Hepatocyte (in vitro differentiated cells): Measurements from ENCODE around the gene TMEM60. TPM values are rescaled to one million over a fixed set of nuclear protein-coding genes. Genes with fewer than 3 reads are reported as not detected.
A peak's percentile ranks its signal among the peaks of the same experiment; 100 is the strongest.
"Not testable (repeated sequence)": the region's sequence is repeated elsewhere in the genome, so short reads cannot be mapped to it uniquely, and the experiment has no call there.

Experiments
- DNase-seq: peaks from one replicate; pipeline ENCODE4 v3.0.0-alpha.2; 2016; ENCODE audit warnings: low spot score
- H2AFZ ChIP-seq: fragments of 200-600 bp; sonication (generic); 2 replicates; pipeline ENCODE4 v1.6.0; 2016; ENCODE audit warnings: antibody characterized with exemption, mild to moderate bottlenecking
- H3K27ac ChIP-seq: fragments of 200-600 bp; sonication (generic); 2 replicates; pipeline ENCODE4 v1.5.1; 2016; ENCODE audit warnings: mild to moderate bottlenecking
- H3K27me3 ChIP-seq: fragments of 200-600 bp; sonication (generic); 2 replicates; pipeline ENCODE4 v1.6.1; 2016
- H3K36me3 ChIP-seq: fragments of 200-600 bp; sonication (generic); replicated peaks from 2 replicates; pipeline ENCODE4 v1.5.1; 2016; ENCODE audit warnings: low read depth; ENCODE audit not compliant: insufficient read depth
- H3K4me1 ChIP-seq: fragments of 200-600 bp; sonication (generic); 2 replicates; pipeline ENCODE4 v1.5.1; 2016; ENCODE audit warnings: mild to moderate bottlenecking, moderate library complexity; ENCODE audit not compliant: insufficient read depth
- H3K4me2 ChIP-seq: fragments of 200-600 bp; sonication (generic); 2 replicates; pipeline ENCODE4 v1.6.0; 2016
- H3K4me3 ChIP-seq: fragments of 200-600 bp; sonication (generic); 2 replicates; pipeline ENCODE4 v1.5.1; 2016; ENCODE audit warnings: mild to moderate bottlenecking
- H3K79me2 ChIP-seq: fragments of 200-600 bp; sonication (generic); 2 replicates; pipeline ENCODE4 v1.6.0; 2017; ENCODE audit warnings: mild to moderate bottlenecking
- H3K9me2 ChIP-seq: fragments of 200-600 bp; sonication (generic); replicated peaks from 2 replicates; pipeline ENCODE4 v1.6.0; 2017; ENCODE audit warnings: mild to moderate bottlenecking; ENCODE audit not compliant: insufficient read depth
- H3K9me3 ChIP-seq: fragments of 200-600 bp; sonication (generic); 2 replicates; pipeline ENCODE4 v1.5.1; 2016; ENCODE audit warnings: low read depth, mild to moderate bottlenecking
- H4K20me1 ChIP-seq: fragments of 200-600 bp; sonication (generic); 2 replicates; pipeline ENCODE4 v1.6.0; 2016; ENCODE audit warnings: mild to moderate bottlenecking; ENCODE audit not compliant: insufficient read depth, poor library complexity, severe bottlenecking
- CTCF ChIP-seq: fragments of 200-600 bp; sonication (generic); IDR thresholded peaks from 2 replicates; pipeline ENCODE4 v1.5.1; 2016; ENCODE audit warnings: antibody characterized with exemption, mild to moderate bottlenecking; ENCODE audit not compliant: poor library complexity
- EZH2 ChIP-seq: fragments of 200-600 bp; sonication (generic); IDR thresholded peaks from 2 replicates; pipeline ENCODE4 v1.6.1; 2016; ENCODE audit warnings: antibody characterized with exemption, mild to moderate bottlenecking, borderline replicate concordance
- EZH2phosphoT487 ChIP-seq: fragments of 200-600 bp; sonication (generic); IDR thresholded peaks from one replicate; pipeline ENCODE4 v1.6.1; 2018; ENCODE audit warnings: antibody characterized with exemption, mild to moderate bottlenecking, low read depth, moderate library complexity; ENCODE audit not compliant: unreplicated experiment, severe bottlenecking
- WGBS: methylation state at CpG from one replicate; pipeline ENCODE4 v1.1.6; 2016; ENCODE audit warnings: low lambda C conversion rate; ENCODE audit errors: missing lambda C conversion rate; 5-methylcytosine and 5-hydroxymethylcytosine counted together
- polyA plus RNA-seq: library from polyadenylated mRNA; unstranded; fragments of >200 nt; fragmentation: Nextera tagmentation; extraction: Ambion mirVana; gene quantifications from 2 replicates; pipeline ENCODE4 v1.2.1, GENCODE V29; 2016
- total RNA-seq: library from RNA; depleted of rRNA; stranded (reverse); fragments of >200 nt; gene quantifications from 2 replicates; pipeline ENCODE4 v1.2.3, GENCODE V29; 2014

Gene TMEM60
- total and polyA plus RNA-seq, 2 experiments from 2014 or later: 24.2 to 29.9 TPM

- TF ChIP-seq EZH2: no peak
- TF ChIP-seq EZH2phosphoT487: no peak
- TF ChIP-seq CTCF: no peak
- no peaks in the 10 kb centered on the region for H3K9me3 ChIP-seq
- no peaks in the 10 kb centered on the region for H4K20me1 ChIP-seq
- H3K36me3 ChIP-seq: peaks cover 3% of the 10 kb centered on the region
- H3K79me2 ChIP-seq: no peaks in the 10 kb centered on the region
- H3K9me2 ChIP-seq: no peaks in the 10 kb centered on the region
- no peak overlapping the region for H2AFZ ChIP-seq
- H3K4me2 ChIP-seq: no peak overlapping the region
- no peak for DNase-seq
- H3K27me3 ChIP-seq: no peaks in the 10 kb centered on the region
- no peak overlapping the region for H3K27ac ChIP-seq
- H3K4me1 ChIP-seq: no peaks in the 10 kb centered on the region
- WGBS: 96% methylated on average over 3 of the region's 3 CpGs
- no peak overlapping the region for H3K4me3 ChIP-seq
These were observed 12.2 kb downstream of the TMEM60 start for GRCh38 chr7:77786018-77786417.

DNA sequence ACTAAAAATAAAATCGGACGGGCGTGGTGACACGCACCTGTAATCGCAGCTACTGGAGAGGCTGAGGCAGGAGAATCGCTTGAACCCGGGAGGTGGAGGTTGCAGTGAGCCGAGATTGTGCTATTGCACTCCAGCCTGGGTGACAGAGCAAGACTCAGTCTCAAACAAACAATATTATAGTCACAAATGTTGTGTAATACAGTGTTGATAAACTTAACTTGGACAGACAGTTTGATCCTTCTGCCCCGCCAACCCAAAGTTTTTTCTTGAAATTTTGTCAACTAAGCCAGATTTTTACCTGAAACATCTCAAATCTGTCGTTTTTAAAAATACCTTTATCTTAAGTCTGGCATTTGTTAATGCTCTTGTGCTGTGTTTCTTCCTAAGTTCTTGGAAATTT, 13.8 kb downstream of the TMEM60 start:
- not testable (repeated sequence) for H4K20me1 ChIP-seq, H3K4me3 ChIP-seq, H3K79me2 ChIP-seq, H3K9me2 ChIP-seq, H3K36me3 ChIP-seq, H3K9me3 ChIP-seq, DNase-seq, H2AFZ ChIP-seq, H3K27me3 ChIP-seq, H3K27ac ChIP-seq, H3K4me1 ChIP-seq, H3K4me2 ChIP-seq
- 95% methylated on average over 10 of the region's 10 CpGs for WGBS

- Histone ChIP-seq H3K4me2 (peak overlapping the region; percentile 11), H3K27me3 (no peaks in the 10 kb centered on the region), H3K9me2 (no peaks in the 10 kb centered on the region), H3K36me3 (peaks cover 3% of the 10 kb centered on the region), H3K4me1 (no peaks in the 10 kb centered on the region), H4K20me1 (no peaks in the 10 kb centered on the region), H2AFZ (no peak overlapping the region), H3K27ac (peak overlapping the region; percentile 61), H3K9me3 (no peaks in the 10 kb centered on the region), H3K4me3 (no peak overlapping the region), H3K79me2 (no peaks in the 10 kb centered on the region)
- TF ChIP-seq CTCF (no peak), EZH2 (no peak), EZH2phosphoT487 (no peak)
- no peak for DNase-seq
- 71% methylated on average over 3 of the region's 3 CpGs for WGBS
These were observed 14.7 kb downstream of the TMEM60 start for GRCh38 chr7:77783545-77783944.

DNA sequence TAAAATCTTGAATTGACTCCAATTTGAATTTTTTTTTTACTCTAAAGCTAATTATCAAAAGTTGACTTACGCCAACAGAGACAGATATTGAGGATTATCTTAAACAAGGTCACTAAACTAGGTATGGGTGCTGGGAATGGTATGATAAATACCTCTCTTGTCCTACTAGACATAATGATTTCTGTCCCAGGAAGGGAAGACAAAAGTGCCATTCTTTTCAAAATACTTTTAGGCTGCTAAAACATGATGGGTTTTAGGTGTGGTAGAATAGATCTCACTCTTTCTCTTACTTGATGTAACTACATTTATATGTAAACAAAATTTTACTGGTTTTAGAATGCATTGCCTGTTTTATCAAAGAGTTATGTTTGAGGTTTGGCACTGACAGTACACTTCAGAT, 15.1 kb downstream of the TMEM60 start:
- H3K4me2 ChIP-seq: peak overlapping the region; percentile 11
- no peak overlapping the region for H2AFZ ChIP-seq
- peak overlapping the region; percentile 61 for H3K27ac ChIP-seq
- TF ChIP-seq CTCF (no peak), EZH2 (no peak), EZH2phosphoT487 (no peak)
- H3K79me2 ChIP-seq: no peaks in the 10 kb centered on the region
- H3K27me3 ChIP-seq: no peaks in the 10 kb centered on the region
- H3K36me3 ChIP-seq: peaks cover 3% of the 10 kb centered on the region
- DNase-seq: no peak
- no peaks in the 10 kb centered on the region for H4K20me1 ChIP-seq
- 83% methylated on average over 1 of the region's 1 CpG for WGBS
- no peaks in the 10 kb centered on the region for H3K9me2 ChIP-seq
- no peaks in the 10 kb centered on the region for H3K4me1 ChIP-seq
- H3K9me3 ChIP-seq: no peaks in the 10 kb centered on the region
- no peak overlapping the region for H3K4me3 ChIP-seq
